Measurements from ENCODE around the gene PCDHGA4.
"Not testable (repeated sequence)": the region's sequence is repeated elsewhere in the genome, so short reads cannot be mapped to it uniquely, and the experiment has no call there.

The PCDHGA4 gene

DNA sequence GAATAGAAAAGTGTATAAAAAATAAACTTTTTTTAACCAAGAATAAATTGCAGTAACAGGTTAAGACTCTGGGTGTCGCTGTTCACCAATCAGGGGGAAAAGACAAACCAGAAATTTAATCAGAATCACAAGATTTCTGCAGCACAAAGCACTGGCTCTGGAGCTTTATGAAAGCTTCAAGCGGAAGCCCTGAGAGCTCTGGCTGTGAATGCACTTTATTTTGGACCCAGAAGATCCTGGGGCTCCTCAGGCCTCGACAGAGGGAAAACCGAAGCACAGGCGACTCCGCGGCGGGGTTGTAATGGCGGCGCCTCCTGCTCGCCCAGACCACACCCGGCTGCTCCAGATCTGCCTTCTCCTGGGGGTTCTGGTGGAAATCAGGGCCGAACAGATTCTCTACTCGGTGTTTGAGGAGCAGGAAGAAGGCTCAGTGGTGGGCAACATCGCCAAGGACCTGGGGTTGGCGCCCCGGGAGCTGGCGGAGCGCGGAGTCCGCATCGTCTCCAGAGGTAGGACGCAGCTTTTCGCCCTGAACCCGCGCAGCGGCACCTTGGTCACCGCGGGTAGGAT lies at the start of gene PCDHGA4:
Gene PCDHGA4, plus strand, starts transcription at position 122 of the 570 bp plus-strand sequence. Its CDS starts 87 bp downstream, at position 209.
- ATAC-seq (ENCODE audit: insufficient read depth, low read depth), result no peak
- H2AFZ ChIP-seq (ENCODE audit: low read depth, low read length), result no peak within 1 kb of the TSS
- no peak within 1 kb of the TSS for H3K4me2 ChIP-seq (ENCODE audit: insufficient read depth, low read length)

DNA sequence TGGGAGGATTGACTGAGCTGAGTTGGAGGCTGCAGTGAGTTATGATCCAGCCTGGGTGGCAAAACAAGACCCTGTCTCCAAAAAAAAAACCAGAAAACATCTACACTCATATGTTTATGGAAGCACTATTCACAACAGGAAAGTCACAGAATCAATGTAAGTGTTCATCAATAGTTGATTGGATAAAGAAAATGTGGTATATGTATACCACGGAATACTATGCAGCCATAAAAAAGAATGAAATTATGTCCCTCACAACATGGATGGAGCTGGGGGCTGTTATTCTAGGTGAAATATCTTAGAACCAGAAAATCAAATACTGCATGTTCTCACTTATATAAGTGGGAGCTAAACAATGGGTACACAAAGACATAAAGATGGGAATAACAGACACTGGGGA lies 48.2 kb upstream of the PCDHGA4 start:
- no peaks in the 10 kb centered on the region for H3K79me2 ChIP-seq (ENCODE audit: insufficient read depth, low read length)
- DNase-seq (no peak), ATAC-seq (ENCODE audit: insufficient read depth, low read depth) (no peak)
- TF ChIP-seq, protein P1, sequence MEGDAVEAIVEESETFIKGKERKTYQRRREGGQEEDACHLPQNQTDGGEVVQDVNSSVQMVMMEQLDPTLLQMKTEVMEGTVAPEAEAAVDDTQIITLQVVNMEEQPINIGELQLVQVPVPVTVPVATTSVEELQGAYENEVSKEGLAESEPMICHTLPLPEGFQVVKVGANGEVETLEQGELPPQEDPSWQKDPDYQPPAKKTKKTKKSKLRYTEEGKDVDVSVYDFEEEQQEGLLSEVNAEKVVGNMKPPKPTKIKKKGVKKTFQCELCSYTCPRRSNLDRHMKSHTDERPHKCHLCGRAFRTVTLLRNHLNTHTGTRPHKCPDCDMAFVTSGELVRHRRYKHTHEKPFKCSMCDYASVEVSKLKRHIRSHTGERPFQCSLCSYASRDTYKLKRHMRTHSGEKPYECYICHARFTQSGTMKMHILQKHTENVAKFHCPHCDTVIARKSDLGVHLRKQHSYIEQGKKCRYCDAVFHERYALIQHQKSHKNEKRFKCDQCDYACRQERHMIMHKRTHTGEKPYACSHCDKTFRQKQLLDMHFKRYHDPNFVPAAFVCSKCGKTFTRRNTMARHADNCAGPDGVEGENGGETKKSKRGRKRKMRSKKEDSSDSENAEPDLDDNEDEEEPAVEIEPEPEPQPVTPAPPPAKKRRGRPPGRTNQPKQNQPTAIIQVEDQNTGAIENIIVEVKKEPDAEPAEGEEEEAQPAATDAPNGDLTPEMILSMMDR (IDR thresholded peaks at IDR 0.05; ENCODE audit: borderline replicate concordance, extremely low read depth, low read length, poor library complexity, severe bottlenecking), result no peak
- no peak for TF ChIP-seq EZH2 (IDR thresholded peaks at IDR 0.05; ENCODE audit: borderline replicate concordance, low read depth, low read length, severe bottlenecking)
- peaks cover 5% of the 10 kb centered on the region for H3K9me3 ChIP-seq (ENCODE audit: insufficient read depth, low read length, severe bottlenecking)
- no peaks in the 10 kb centered on the region for H3K27me3 ChIP-seq (ENCODE audit: insufficient read depth, low read length, poor library complexity)
- H3K27ac ChIP-seq (ENCODE audit: low read length), result no peak overlapping the region
- H3K9ac ChIP-seq (ENCODE audit: low read depth, low read length), result no peak overlapping the region
- H3K4me3 ChIP-seq (ENCODE audit: low read depth in 1 of 2, low read length in 2 of 2), result no peak overlapping the region
- no peaks in the 10 kb centered on the region for H3K36me3 ChIP-seq (ENCODE audit: insufficient read depth, low read length)
- no peak overlapping the region for H3K4me2 ChIP-seq (ENCODE audit: insufficient read depth, low read length)
- no peaks in the 10 kb centered on the region for H4K20me1 ChIP-seq (ENCODE audit: insufficient read depth, low read length)
- H3K4me1 ChIP-seq (ENCODE audit: insufficient read depth, low read length), result no peaks in the 10 kb centered on the region
- no peak overlapping the region for H2AFZ ChIP-seq (ENCODE audit: low read depth, low read length)

More for the DNA sequence above, at the start of gene PCDHGA4:
- H3K4me1 ChIP-seq (ENCODE audit: insufficient read depth, low read length), result peaks cover 2% of the 10 kb centered on the region; the same call in 1 of the 2 replicates
- no peak within 1 kb of the TSS for H3K4me3 ChIP-seq (ENCODE audit: low read depth in 1 of 2, low read length in 2 of 2)
- no peaks in the 10 kb centered on the region for H3K36me3 ChIP-seq (ENCODE audit: insufficient read depth, low read length)
- no peaks in the 10 kb centered on the region for H4K20me1 ChIP-seq (ENCODE audit: insufficient read depth, low read length)
- no peaks in the 10 kb centered on the region for H3K9me3 ChIP-seq (ENCODE audit: insufficient read depth, low read length, severe bottlenecking)
- no peak within 1 kb of the TSS for H3K27ac ChIP-seq (ENCODE audit: low read length)
- no peak within 1 kb of the TSS for H3K9ac ChIP-seq (ENCODE audit: low read depth, low read length)
- no peaks in the 10 kb centered on the region for H3K79me2 ChIP-seq (ENCODE audit: insufficient read depth, low read length)
- H3K27me3 ChIP-seq (ENCODE audit: insufficient read depth, low read length, poor library complexity), result no peaks in the 10 kb centered on the region
- no peak for DNase-seq
- TF ChIP-seq, protein P1 (IDR thresholded peaks at IDR 0.05; ENCODE audit: borderline replicate concordance, extremely low read depth, low read length, poor library complexity, severe bottlenecking), result peak; percentile 63
- TF ChIP-seq EZH2 (IDR thresholded peaks at IDR 0.05; ENCODE audit: borderline replicate concordance, low read depth, low read length, severe bottlenecking), result no peak

DNA sequence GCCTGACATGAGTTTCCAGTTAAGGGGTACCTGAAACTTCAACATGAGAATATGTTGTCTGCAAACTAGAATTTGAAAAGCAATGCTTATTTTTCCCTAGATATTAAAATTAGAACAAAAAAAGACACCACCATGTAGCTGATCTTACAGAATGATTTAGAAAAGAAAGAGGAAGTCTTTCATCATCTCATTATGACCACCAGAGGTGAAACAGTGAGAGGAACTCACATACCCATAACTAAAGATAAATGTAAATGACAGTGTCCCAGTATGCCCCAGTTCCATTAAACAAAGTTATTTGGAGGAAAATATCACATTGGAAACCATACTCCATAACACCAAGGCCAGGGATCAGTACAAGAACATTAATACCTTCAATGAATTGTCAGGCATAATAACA lies 41.1 kb upstream of the PCDHGA4 start:
- DNase-seq, result no peak
- Histone ChIP-seq H3K27me3 (ENCODE audit: insufficient read depth, low read length, poor library complexity) (no peaks in the 10 kb centered on the region), H3K27ac (ENCODE audit: low read length) (no peak overlapping the region), H3K9ac (ENCODE audit: low read depth, low read length) (no peak overlapping the region), H3K79me2 (ENCODE audit: insufficient read depth, low read length) (peaks cover 7% of the 10 kb centered on the region; the same call in 1 of the 2 replicates), H3K9me3 (ENCODE audit: insufficient read depth, low read length, severe bottlenecking) (peaks cover 10% of the 10 kb centered on the region), H3K36me3 (ENCODE audit: insufficient read depth, low read length) (peaks cover 10% of the 10 kb centered on the region), H3K4me3 (ENCODE audit: low read depth in 1 of 2, low read length in 2 of 2) (no peak overlapping the region), H3K4me1 (ENCODE audit: insufficient read depth, low read length) (no peaks in the 10 kb centered on the region), H2AFZ (ENCODE audit: low read depth, low read length) (no peak overlapping the region), H3K4me2 (ENCODE audit: insufficient read depth, low read length) (no peak overlapping the region), H4K20me1 (ENCODE audit: insufficient read depth, low read length) (no peaks in the 10 kb centered on the region)
- no peak for ATAC-seq (ENCODE audit: insufficient read depth, low read depth)
- TF ChIP-seq EZH2 (IDR thresholded peaks at IDR 0.05; ENCODE audit: borderline replicate concordance, low read depth, low read length, severe bottlenecking), result no peak
- TF ChIP-seq, protein P1 (IDR thresholded peaks at IDR 0.05; ENCODE audit: borderline replicate concordance, extremely low read depth, low read length, poor library complexity, severe bottlenecking), result no peak

DNA sequence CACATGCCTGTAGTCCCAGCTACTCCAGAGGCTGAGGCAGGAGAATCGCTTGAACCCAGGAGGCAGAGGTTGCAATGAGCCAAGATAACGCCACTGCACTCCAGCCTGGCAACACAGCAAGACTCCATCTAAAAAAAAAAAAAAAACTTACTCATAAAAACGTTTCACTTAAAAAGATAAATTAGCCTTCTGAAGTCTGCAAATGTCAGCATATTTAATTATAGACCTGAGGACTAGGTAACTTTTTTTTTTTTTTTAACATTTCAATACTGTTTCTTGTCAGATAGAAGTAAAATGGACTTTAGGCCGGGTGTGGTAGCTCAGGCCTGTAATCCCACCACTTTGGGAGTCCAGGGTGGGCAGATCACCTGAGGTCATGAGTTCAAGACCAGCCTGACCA lies 37.9 kb upstream of the PCDHGA4 start:
- not testable (repeated sequence) for DNase-seq; H3K4me3 ChIP-seq (ENCODE audit: low read depth in 1 of 2, low read length in 2 of 2); ATAC-seq (ENCODE audit: insufficient read depth, low read depth); H3K27ac ChIP-seq (ENCODE audit: low read length); H3K9ac ChIP-seq (ENCODE audit: low read depth, low read length); H4K20me1 ChIP-seq (ENCODE audit: insufficient read depth, low read length); H3K27me3 ChIP-seq (ENCODE audit: insufficient read depth, low read length, poor library complexity); H2AFZ ChIP-seq (ENCODE audit: low read depth, low read length); H3K4me2 ChIP-seq (ENCODE audit: insufficient read depth, low read length)
- H3K4me1 ChIP-seq (ENCODE audit: insufficient read depth, low read length), result peaks cover 22% of the 10 kb centered on the region
- H3K9me3 ChIP-seq (ENCODE audit: insufficient read depth, low read length, severe bottlenecking), result peaks cover 36% of the 10 kb centered on the region
- H3K36me3 ChIP-seq (ENCODE audit: insufficient read depth, low read length), result peaks cover 23% of the 10 kb centered on the region
- H3K79me2 ChIP-seq (ENCODE audit: insufficient read depth, low read length), result peaks cover 24% of the 10 kb centered on the region

Measured in DND-41 (cell line).